Amniotic epithelial cell (primary cell): ENCODE results near the gene R3HCC1L.

Experiments
- DNase-seq: peaks from one replicate; pipeline ENCODE4 v3.0.0-alpha.2; 2010; ENCODE audit warnings: low read depth

Gene R3HCC1L

DNA sequence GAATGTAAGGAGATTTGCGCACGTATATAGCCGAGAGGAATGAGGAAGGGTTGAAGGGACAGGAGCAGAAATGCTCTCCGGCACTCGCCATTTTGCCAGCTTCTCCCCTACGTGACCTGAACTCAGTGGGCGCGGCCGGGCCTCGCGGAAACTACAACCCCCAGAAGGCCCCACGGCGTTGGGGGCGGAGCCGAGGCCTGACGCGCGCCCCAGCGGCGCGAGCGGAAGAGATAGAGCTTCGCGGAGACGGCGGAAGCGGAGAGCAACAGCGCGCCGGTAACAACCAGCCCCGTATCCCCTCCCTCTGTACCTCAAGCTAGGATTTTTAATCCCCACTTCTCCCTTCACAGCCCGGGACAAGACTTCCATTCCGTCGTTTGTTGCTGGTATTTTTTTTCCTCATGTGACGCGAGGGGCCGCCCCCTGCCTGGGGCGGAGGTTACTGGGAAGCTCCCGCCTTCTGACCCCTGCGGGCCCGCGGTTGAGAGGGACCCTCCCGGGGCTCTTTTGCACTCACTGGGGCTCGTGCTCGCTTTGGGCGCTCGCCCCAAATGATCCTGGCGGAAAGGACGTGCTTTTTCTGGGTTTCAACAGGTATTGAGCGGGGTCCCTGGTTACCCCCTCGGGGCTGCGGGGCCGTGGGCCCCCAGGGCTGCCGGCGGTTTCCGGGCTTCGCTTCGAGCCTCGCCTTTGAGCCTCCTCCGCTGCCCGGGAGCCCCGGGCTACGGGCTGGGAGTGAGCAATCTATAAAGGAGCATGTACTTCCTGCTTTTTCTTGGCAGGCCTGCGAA is at the start of gene R3HCC1L:
TSS of gene R3HCC1L (plus strand) at position 227 of the 791 bp plus-strand sequence. CDS start 73,458 bp downstream, outside the sequence.
- peak; percentile 80 for DNase-seq

DNA sequence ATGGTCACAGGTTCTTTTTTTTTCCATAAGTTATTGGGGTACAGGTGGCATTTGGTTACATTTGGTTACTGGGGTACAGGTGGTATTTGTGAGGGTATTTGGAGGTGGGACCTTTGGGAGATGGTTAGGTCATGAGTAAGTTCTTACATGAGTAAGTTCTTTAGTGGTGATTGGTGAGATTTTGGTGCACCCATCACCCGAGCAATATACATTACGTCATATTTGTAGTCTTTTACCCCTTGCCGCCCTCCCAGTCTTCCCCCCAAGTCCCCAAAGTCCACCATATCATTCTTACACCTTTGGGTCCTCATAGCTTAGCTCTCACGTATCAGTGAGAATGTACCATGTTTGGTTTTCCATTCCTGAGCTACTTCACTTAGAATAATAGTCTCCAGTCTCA is 49.2 kb upstream of the R3HCC1L start:
- DNase-seq, result no peak

DNA sequence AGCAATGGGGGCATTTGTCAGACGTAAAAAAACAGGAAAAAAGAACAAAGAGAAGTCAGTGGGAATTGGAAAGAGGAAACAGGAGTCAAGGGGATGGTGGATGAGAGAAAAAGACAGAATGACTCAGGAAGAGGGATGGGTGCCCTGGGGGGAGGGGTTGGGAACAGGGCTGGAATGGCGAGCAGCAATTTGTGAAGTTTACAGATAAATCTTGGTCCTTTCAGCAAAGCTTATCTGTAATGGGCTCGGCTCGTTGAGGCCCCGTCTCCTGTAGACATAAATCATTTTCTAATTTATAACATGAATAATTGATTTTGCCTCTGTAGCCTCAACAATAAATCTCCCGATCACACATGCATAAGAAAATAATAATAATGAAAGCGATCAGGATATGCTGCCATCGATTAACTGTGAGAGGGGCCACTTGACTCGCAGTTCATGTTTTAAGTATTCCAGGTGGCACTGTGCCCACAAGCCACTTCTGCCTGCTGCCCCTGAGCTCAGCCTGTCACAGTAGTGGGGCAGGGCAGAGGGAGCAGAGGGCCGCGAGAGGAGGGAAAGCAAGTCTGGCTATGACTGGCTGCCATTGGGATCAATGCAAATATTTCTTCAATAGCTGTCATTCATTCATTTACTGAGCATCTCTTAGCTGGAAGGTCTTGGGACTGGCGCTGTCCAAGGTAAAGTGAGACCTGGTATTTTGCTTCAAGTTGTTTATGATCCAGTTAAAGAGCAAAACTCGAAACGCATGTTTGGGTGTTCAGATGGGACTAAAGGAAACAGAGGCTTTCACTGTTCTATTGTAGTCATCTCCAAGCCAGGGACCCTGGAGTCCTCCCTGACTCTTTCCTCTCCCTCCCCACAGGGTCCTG is 47.4 kb upstream of the R3HCC1L start:
- DNase-seq, result no peak

DNA sequence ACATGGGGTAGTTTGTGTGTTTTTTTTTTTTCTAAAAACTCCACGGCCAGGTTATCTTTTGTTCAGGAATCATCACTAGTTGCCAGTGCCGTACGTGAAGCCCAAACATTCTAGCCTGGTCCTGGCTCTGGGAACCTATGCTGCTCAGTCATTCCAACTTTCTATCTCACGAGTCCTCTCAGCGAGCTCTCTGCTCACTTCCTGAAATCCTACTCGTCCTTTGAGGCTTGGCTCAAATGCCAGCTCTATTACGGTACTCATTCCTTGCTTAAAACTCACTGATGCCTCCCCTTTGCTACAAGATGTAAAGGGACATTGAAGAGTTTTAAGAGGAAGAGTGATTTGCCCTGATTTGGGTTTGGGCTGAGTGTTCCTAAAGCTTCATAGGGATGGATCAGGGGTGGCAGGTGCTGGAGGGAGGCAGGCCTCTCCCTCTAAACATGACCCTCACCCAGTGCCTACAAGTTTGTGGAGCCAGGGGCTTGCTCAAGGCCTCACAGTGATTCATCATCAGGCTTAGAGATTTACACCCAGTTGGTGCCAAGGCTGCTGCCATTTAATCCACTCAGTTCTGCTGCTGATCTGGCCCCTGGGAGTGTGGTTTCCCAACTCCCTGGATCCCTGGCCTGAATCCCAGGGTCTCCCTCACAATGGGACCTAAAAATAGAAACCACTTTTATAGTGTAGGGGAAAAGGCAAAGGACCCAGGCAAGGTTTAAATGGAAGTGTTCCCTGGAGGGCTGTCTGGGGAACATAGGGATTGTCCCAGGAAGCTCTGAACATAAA is 46.1 kb upstream of the R3HCC1L start:
- no peak for DNase-seq

DNA sequence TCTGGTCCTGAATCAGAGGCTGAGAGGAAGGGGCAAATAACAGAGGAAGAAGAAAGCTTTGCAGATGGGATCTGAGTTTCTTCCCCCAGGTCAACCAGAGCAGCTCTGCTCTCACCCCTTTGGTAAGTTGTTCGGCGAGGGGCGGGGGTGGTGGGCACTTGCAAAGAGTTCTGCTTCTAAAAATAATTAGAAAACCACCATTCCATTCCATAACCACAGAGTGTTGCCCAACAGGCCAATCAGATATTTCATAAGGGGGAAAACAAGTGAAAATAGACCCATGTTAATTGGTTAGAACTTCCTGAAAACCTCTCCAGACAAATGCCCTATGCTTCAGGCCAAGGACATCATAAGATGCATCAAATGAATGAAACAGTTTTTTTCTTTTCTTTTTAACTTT is 43.6 kb upstream of the R3HCC1L start:
- no peak for DNase-seq

DNA sequence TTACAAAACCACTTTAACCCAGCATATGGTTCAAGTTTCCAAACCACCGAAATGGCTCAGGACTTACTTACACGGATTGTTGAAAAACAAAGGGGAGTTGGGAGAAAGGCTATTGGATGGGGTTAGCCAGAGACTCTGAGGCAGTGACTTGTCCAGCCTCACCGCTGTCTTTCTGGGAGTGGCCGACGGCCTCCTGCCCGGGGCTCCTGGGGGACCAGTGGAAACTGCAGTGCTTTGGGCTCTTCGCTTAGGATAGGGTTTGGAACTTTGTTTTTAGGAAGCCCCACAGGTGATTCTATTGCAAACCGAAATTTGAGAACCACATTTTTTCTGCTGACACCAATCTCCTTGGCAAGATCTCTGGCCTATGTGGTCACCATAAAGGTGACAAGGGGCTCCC is 38.1 kb upstream of the R3HCC1L start:
- no peak for DNase-seq

DNA sequence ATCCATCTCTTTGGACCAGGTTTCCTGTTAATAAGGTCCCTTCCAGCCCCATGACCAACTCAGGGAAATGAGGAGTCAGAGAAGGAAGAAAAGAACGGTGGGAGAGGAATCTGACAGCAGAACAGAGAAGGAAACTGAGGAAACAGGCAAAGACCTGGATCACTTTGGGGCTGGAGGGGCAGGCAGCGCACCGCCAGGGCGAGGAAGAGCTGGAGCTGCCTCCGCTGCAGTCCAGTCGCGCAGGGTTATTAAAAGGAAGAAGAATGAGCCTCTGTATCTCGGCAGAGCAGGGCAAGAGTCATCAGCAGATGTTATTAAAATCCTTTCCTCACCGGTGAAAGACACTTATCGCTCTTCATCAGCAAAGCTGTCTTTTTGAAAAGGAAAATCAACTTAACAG is 37.7 kb upstream of the R3HCC1L start:
- DNase-seq, result no peak

DNA sequence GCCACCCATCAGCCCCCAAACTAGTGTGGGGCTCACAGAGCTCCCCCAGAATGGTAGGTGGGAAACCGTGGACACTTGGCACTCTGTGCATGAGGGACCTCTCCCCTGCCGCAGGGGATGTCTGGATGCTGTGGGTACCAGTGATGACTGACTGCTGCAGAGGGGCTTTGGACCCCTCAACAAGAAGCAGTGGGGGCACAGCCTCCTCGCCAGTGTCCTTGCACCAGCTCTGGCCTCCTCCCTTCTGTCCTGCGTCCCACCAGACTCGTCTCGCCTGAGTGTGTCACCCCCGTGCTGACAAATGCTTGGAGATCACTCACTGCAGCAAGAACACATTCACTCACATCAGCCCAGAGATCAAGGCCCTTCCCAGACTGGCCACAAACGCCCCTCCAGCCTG is 37.3 kb upstream of the R3HCC1L start:
- no peak for DNase-seq

DNA sequence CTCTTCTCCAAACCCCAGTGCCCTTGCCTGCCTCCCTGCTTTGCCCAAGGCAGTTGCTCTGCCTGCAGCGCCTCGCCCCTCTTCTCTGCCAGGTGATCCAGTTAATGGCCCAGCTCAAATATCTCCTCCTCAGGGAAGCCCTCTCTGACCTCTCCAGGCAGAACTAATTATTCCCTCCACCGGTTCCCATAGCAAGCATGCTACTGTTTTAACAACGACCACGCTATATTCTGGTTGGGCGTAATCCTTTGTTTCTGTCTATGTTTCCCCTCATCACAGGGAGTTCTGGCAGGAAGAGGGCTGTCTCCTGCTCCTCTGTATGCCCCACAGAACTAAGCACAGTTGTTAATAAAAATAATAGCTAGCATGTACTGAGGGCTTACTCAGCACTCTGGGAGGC is 36.8 kb upstream of the R3HCC1L start:
- no peak for DNase-seq

DNA sequence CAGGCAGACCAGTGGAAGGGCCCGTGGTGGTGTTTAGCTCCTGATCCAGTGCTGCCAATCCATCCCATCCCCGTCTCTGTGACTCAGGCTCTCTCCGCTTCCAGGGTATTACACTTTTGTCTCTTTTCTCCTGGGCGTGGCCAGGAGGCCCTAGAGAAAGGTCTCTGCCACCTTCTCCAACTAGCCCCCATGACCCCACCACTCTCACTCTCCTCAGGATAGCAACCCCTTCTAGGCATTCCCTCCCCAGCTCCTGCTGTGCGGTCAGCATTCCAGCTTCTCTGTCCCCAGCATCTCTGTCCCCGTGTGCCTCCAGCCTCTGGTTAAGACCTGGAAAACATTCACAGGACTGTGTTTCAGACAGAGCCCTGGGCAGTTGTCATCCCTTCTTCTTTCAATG is 36.2 kb upstream of the R3HCC1L start:
- no peak for DNase-seq

DNA sequence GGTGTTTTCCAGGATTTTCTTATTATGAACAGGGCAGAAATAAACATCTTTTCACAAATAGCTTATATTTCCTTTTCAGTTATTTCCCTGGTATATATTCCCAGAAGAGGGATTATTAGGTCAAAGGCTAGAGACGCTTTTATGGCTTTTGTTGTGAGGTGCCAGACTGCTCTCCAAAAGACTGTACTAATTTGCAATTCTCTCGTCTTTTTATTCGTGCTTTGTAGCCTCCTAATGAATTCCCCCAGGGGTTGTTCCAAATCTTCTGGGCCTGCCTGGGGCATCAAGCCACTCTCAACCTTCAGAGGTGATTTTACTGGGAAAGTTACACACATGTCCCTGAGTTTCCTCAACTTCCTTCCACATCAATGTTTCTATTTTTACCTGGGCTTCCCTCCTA is 34.0 kb upstream of the R3HCC1L start:
- DNase-seq, result no peak

DNA sequence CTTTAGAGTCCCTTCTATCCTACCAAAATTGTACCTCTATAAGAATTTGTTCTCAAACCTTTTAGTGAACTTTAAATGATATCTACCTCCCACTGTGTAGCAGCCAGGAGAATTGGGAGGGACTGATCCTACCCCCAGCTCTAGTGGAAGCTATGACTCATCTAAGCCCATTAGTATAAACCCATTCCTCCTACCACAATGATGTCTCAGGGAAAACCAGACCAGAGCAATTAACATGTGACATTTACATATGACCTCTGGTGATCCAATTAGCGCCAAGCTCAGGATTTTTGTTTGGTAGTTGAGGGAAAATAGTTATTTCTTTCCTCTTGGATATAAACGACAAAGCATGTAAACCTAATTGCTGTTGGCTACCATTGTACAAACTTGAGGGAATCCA is 33.1 kb upstream of the R3HCC1L start:
- no peak for DNase-seq

DNA sequence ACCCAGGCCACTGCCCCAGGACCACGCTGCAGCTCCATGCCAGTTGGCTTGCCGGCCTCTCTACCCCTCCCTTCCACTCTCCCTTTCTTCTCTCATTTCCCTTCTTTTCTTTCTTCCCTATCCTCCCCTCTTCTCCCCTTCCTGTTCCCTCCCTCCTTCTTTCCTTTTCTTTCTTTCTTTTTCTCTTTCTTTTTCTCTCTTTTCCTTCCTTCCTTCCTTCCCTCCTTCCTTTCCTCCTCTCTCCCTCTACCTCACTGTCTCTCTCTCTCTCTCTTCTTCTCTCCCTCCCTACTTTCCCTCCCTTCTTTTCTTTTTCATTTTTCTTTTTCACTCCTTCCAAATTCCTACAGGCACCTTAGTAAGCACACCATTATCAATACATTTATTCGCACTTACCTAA is 30.3 kb upstream of the R3HCC1L start:
- DNase-seq, result no peak

DNA sequence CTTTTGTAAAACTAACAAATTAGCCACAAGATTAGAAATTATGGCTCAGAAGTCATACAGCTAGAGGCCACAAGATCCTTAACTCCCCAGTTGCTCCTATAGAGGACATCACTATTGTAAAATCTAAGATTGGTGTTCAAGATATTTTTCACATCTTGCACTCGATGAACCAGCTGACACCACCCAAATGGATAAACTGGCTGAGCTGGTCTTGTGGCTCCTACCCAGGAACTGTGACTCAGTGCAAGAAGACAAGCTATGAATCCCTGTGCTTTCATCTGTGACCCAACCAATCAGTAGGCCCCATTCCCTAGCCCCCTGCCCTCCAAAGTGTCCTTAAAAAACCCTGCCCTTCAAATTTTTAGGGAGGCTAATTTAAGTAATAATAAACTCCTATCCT is 27.9 kb upstream of the R3HCC1L start:
- DNase-seq, result no peak

DNA sequence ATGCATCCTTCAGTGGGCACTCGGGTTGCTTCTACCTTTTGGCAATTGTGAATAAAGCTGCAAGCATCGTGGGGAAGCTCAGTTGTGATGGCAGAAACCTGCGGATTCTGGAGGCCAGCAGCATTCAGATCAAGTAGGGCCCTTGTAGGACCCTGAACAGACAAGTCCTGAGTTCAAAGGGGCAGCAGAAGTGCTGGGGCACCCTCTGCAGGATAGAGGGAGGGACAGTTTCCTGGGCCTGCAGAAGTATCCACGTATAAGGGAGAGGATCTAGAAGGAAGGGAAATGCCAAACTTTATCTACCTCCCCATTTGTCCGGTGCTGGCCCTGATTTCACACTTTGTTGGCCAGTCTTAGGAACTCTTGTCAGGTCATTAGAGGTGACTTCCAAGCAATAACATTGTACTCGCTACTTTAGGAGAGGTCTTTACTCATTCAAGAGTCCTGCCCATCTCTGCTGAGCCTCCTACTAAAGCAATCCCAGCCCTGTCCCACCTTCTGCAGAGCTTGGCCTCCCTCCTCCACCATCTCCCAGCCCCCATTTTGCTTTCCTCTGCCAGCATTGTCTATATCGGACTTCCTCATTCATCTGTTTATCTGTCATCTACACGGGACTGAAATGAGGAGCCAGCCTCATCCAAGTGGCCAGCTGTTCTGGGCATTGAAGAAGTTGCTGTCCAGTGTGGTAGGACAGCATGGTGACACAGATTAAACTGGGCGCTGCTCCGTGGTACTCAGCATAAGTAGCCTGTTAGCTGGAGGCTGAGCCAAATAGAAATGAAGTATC is 26.6 kb upstream of the R3HCC1L start:
- no peak for DNase-seq

DNA sequence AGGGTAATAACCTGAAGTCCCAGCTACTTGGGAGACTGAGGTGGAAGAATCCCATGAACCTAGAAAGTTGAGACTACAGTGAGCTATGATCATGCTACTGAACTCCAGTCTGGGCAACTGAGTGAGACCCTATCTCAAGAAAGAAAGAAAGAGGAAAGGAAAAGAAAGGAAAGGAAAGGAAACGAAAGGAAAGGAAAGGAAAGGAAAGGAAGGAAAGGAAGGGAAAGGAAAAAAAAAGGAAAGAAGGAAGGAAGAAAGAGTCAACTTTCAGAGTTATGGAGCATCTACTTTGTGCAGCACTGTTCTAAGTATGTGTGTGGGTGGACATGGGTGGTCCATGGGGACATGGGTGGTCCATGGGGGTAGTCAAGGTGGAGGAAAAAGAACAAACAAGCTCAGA is 24.1 kb upstream of the R3HCC1L start:
- DNase-seq, result no peak

DNA sequence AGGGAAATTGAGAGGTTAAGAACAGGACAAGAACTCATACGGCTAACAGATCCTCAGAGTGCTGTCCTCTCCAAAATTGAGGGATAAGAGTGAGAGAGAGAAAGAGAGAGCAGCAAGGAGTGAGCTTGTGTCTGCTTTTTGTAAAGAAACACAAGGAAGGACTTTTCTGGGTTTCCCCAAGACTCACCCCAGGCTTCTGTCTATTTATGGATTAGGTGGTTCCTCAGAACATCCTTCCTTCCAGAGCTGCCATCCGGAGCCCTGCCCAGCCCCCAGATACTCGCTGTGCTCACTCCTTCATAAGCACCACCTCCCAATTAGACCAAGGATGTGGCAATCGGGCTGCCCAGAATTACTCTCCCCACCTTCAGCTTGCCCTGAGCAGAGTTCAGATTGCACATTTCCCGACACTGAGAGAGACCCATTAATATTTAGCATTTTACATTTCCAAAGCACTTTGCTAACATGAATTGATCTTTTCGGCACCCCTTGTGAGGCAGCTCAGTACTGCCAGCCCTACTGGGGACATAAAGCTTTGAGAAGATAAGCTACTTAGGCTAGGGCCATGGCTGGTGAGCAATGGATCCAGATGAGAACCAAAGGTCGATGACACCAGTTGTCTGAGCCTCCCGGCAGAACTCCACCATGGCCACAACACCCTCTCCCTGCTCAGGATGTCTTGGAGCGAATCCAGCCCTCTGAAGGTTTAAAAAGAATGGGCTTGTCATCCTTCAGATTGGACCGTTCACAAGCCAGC is 19.2 kb upstream of the R3HCC1L start:
- DNase-seq, result no peak

DNA sequence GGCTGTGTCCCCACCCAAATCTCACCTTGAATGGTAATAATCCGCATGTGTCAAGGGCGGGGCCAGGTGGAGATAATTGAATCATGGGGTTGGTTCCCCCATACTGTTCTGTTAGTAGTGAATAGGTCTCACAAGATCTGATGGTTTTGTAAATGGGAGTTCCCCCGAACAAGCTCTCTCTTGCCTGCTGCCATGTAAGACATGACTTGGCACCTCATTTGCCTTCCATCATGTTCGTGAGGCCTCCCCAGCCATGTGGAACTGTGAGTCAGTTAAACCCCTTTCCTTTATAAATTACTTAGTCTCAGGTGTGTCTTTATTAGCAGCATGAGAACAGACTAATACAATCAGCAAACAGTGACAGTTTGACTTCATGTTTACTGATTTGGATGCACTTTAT is 14.6 kb upstream of the R3HCC1L start:
- DNase-seq, result no peak

DNA sequence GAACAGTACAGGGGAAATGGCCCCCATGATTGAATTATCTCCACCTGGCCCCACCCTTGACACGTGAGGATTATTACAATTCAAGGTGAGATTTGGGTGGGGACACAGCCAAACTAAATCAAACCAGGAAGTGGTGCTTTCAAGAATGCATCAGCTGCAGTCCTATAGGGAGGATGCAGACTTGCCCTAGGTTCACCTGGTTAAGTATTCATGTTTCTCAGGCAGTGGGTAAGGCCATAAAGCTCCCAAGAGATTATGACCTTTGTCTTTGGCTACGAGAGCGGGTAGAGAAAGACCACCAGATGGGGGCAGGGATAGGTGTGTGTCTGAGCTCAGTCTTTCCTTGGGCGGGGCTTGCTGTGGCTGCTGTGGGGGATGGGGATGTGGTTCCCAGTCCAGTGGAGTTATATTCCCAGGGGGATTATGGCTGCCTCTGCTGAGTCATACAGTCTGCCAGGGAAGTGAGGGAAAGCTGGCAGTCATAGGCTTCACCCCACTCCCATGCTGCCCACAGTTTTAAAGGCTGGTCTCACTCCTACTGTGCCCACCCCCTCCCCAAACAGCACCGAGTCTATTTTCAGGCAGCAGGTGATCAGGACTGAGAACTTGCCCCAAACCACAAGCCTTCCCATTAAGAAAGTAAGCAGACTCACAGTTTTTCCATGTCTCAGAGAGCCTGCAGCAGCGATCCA is 8.4 kb upstream of the R3HCC1L start:
- DNase-seq, result peak; percentile 20

DNA sequence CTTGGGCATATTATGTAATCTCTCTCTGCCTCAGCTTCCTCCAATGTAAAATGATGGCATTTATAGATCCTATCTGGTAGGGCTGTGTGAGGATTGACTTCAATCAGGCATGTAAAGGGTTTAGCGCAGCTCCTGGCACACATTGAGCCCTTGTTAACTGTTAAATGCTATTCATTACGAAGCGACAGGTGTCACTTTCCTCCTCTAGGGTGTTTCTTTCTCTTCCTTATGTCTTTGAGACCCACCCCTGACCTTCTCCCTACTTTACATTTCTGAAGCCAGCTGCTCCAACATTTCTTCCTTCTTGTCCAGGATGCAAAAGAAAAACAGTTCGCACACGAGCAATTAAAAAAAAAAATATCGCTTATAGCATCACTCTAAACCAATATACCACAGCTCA is 5.7 kb upstream of the R3HCC1L start:
- DNase-seq, result no peak
